Measurements from ENCODE around the gene LIFR. TPM values are rescaled to one million over a fixed set of nuclear protein-coding genes. Genes with fewer than 3 reads are reported as not detected.

LIFR gene
- total RNA-seq, 3 donors from 2014 or later = 179 to 225 (median 222) TPM

DNA sequence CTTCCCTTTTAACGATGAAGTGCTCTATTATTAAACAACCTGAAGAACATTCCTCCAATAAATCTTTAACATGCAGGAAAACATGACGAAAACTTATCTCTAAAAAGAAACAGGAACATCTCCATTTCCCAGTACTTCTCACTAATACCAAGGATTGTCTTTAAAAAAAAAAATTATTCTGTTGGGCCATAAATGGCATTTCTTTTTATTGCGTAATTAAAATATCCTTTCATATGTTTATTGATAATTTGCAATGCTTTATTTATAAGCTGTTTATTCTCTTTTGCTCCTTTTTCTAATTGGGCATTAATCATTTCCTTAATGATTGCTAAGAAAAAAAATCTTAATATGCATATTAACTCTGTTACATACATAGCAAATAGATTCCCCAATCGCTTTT is 18.9 kb downstream of the LIFR start:
- no peak overlapping the region for H3K4me3 ChIP-seq
- no peaks in the 10 kb centered on the region for H3K27me3 ChIP-seq
- no peak overlapping the region for H3K27ac ChIP-seq
- peaks cover 0 to 6% of the 10 kb centered on the region in 2 donors for H3K4me1 ChIP-seq
- H3K9me3 ChIP-seq = no peaks in the 10 kb centered on the region
- TF ChIP-seq POLR2AphosphoS5 (IDR thresholded peaks at IDR 0.05) = no peak
- TF ChIP-seq POLR2A (IDR thresholded peaks at IDR 0.05) = no peak
- TF ChIP-seq, protein P1, sequence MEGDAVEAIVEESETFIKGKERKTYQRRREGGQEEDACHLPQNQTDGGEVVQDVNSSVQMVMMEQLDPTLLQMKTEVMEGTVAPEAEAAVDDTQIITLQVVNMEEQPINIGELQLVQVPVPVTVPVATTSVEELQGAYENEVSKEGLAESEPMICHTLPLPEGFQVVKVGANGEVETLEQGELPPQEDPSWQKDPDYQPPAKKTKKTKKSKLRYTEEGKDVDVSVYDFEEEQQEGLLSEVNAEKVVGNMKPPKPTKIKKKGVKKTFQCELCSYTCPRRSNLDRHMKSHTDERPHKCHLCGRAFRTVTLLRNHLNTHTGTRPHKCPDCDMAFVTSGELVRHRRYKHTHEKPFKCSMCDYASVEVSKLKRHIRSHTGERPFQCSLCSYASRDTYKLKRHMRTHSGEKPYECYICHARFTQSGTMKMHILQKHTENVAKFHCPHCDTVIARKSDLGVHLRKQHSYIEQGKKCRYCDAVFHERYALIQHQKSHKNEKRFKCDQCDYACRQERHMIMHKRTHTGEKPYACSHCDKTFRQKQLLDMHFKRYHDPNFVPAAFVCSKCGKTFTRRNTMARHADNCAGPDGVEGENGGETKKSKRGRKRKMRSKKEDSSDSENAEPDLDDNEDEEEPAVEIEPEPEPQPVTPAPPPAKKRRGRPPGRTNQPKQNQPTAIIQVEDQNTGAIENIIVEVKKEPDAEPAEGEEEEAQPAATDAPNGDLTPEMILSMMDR (IDR thresholded peaks at IDR 0.05) = no peak
- intact Hi-C loops (cut with DNase I; ENCODE audit: low total_unique reads) = no loop called here
- no peak for DNase-seq (ENCODE audit: low spot score in 2 of 2)
- no peaks in the 10 kb centered on the region for H3K36me3 ChIP-seq

DNA sequence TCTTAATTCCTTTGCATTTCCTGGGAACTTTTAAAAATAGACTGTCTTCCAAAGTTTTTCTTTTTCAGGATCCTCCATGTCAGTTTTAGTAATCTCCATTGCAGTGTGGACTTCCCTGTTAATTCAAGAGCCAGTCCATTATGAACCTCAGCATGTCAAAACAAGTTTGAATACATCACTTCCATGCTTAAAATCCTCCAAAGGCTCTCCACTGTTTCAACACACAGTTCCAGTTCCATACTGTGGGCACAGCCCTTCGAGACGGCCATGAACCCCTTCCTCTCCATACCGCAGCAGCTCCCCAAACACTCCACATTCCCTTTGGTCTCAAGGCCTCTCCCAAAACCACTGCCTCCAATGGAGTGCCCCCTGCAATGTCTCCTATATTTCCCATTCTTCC is 19.5 kb downstream of the LIFR start:
- Histone ChIP-seq H3K27ac (no peak overlapping the region), H3K36me3 (no peaks in the 10 kb centered on the region), H3K4me1 (peaks cover 0 to 6% of the 10 kb centered on the region in 2 donors), H3K4me3 (no peak overlapping the region), H3K27me3 (no peaks in the 10 kb centered on the region), H3K9me3 (no peaks in the 10 kb centered on the region)
- TF ChIP-seq, protein P1 (IDR thresholded peaks at IDR 0.05) = no peak
- TF ChIP-seq POLR2A (IDR thresholded peaks at IDR 0.05) (no peak), POLR2AphosphoS5 (IDR thresholded peaks at IDR 0.05) (no peak)
- no peak for DNase-seq (ENCODE audit: low spot score in 2 of 2)
- intact Hi-C loops (cut with DNase I; ENCODE audit: low total_unique reads) = no loop called here

DNA sequence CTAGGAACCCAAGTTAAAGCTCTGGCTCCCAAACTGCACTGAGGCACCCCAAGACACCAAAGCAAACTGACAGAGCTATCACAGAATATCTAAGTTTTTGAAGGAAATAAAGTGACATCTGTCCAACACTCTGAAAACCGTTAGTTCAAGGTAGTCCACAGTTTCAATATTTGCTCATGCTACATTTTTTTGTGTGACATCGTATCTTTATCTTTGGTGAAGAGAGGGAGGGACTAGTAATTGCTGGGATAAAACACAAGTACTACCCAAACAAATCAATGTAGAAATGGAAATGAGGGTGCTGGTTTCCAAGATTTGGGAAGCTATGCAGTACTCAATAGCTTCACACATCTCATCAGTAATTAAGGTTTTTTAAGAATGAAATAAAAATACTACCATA is 20.6 kb downstream of the LIFR start:
- Histone ChIP-seq H3K9me3 (peaks cover 0 to 8% of the 10 kb centered on the region in 2 donors), H3K27ac (no peak overlapping the region), H3K4me3 (no peak overlapping the region), H3K27me3 (no peaks in the 10 kb centered on the region), H3K4me1 (peaks cover 0 to 6% of the 10 kb centered on the region in 2 donors), H3K36me3 (no peaks in the 10 kb centered on the region)
- TF ChIP-seq, protein P1 (IDR thresholded peaks at IDR 0.05) = no peak
- no peak for TF ChIP-seq POLR2A (IDR thresholded peaks at IDR 0.05)
- TF ChIP-seq POLR2AphosphoS5 (IDR thresholded peaks at IDR 0.05) = no peak
- intact Hi-C loops (cut with DNase I; ENCODE audit: low total_unique reads) = no loop called here
- DNase-seq (ENCODE audit: low spot score in 2 of 2) = no peak

DNA sequence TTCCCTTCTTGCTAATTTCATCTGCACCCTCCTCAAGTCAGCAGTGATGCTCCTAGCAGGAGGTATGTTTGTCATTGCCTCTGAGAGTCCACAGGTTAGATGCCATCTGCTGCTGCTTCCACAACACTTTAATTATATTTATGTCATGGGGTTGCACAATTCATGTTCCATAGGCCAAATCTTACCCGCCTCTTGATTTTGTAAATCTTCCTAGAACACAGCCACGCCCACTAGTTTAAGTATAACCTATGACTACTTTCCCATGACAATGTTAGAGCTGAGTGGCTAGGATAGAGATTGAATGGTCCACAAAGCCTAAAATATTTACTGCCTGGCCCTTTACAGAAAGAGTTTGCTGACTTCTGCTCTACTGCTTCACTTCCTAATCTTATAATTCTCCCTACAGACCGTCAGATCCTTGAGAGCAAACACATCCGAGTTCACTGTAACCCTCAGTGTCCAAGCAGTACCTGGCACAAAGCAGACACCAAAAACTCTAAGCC is 21.1 kb downstream of the LIFR start:
- DNase-seq (ENCODE audit: low spot score in 2 of 2) = no peak
- Histone ChIP-seq H3K27ac (no peak overlapping the region), H3K36me3 (no peaks in the 10 kb centered on the region), H3K9me3 (peaks cover 0 to 8% of the 10 kb centered on the region in 2 donors), H3K4me3 (no peak overlapping the region), H3K27me3 (no peaks in the 10 kb centered on the region), H3K4me1 (peaks cover 0 to 6% of the 10 kb centered on the region in 2 donors)
- no peak for TF ChIP-seq POLR2AphosphoS5 (IDR thresholded peaks at IDR 0.05)
- TF ChIP-seq POLR2A (IDR thresholded peaks at IDR 0.05) = no peak
- TF ChIP-seq, protein P1 (IDR thresholded peaks at IDR 0.05) = no peak
- intact Hi-C loops (cut with DNase I; ENCODE audit: low total_unique reads) = no loop called here

DNA sequence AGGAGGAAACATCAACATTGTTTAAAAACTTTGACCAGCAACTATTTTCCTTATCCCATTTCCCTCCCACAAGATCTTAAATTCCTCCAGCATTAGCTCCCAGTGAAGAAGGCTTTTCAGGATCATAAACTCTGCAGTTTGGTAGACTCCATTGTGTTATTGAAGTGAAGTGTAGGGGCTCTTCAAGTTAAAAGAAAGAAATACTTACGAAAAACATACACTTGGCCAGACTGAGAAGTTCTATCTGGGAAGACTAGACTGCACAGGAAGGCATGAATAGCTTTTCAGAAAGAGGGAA is 22.3 kb downstream of the LIFR start:
- H3K27me3 ChIP-seq = no peaks in the 10 kb centered on the region
- H3K4me1 ChIP-seq = peaks cover 0 to 6% of the 10 kb centered on the region in 2 donors
- H3K9me3 ChIP-seq = peaks cover 0 to 8% of the 10 kb centered on the region in 2 donors
- H3K4me3 ChIP-seq = no peak overlapping the region
- intact Hi-C loops (cut with DNase I; ENCODE audit: low total_unique reads) = no loop called here
- no peak for DNase-seq (ENCODE audit: low spot score in 2 of 2)
- no peak for TF ChIP-seq POLR2A (IDR thresholded peaks at IDR 0.05)
- TF ChIP-seq, protein P1 (IDR thresholded peaks at IDR 0.05) = no peak
- no peaks in the 10 kb centered on the region for H3K36me3 ChIP-seq
- H3K27ac ChIP-seq = no peak overlapping the region
